GM12892 (cell line): ENCODE results near the gene DST.

ENCODE experiments used
- POLR2A ChIP-seq: IDR thresholded peaks from 2 replicates; pipeline ENCODE4 v1.6.1; 2011; ENCODE audit warnings: low read depth, low read length, control low read depth
- TAF1 ChIP-seq: IDR thresholded peaks from 2 replicates; pipeline ENCODE4 v1.6.1; 2011; ENCODE audit warnings: low read depth, mild to moderate bottlenecking, control low read depth, low read length, borderline replicate concordance

GRCh38 chr6:56432194-56432593, 210.5 kb downstream of the DST start:
- TF ChIP-seq TAF1 (no peak), POLR2A (no peak)
